GM12878 (cell line): ENCODE measurements around the gene TMEM163. TPM values are rescaled to one million over a fixed set of nuclear protein-coding genes. Genes with fewer than 3 reads are reported as not detected.

Experiments
- ATAC-seq: fragments of 200-7000 bp; cut with Tn5 transposase; 3 replicates; pipeline ENCODE4 v1.9.1; 2020; ENCODE audit warnings: mild to moderate bottlenecking, moderate library complexity
- BruUV-seq: library from RNA; stranded (reverse); fragments of 400-500 nt; replicated peaks from 2 replicates; lab custom pipeline; 2021; lab: Mats Ljungman, UMichigan
- CTCF ChIA-PET: fragments of 300-600 bp; sonication (Branson Sonifier 250); formaldehyde crosslinking; extraction: SDS; loops from one replicate; lab custom pipeline; 2021; ENCODE audit warnings: inconsistent platforms; lab: Yijun Ruan, JAX
- POLR2A ChIA-PET: fragments of 350-600 bp; formaldehyde crosslinking; extraction: SDS; loops from one replicate; lab custom pipeline; 2021; ENCODE audit warnings: inconsistent platforms; lab: Charles Lee
- RAD21 ChIA-PET: fragments of 300-600 bp; sonication (Branson Sonifier 250); formaldehyde crosslinking; loops from one replicate; lab custom pipeline; 2023; ENCODE audit warnings: antibody characterized with exemption; ENCODE audit not compliant: unreplicated experiment; lab: Charles Lee
- SMC1A ChIA-PET: fragments of 300-600 bp; sonication (Branson Sonifier 250); formaldehyde crosslinking; loops from one replicate; lab custom pipeline; 2023; ENCODE audit not compliant: unreplicated experiment, uncharacterized antibody; lab: Charles Lee
- DNase-seq: peaks from one replicate; pipeline ENCODE4 v3.0.0-alpha.2; 2011; ENCODE audit warnings: low read depth, low spot score
- FAIRE-seq: peaks from 3 replicates; lab custom pipeline; 2011; peaks lifted over from hg19 to GRCh38; lab: Jason Lieb, UNC
- H2AFZ ChIP-seq: 2 replicates; pipeline ENCODE4 v1.6.0; 2011; ENCODE audit warnings: low read depth, low read length, control low read depth; ENCODE audit not compliant: control insufficient read depth
- H3K27ac ChIP-seq: 2 replicates; pipeline ENCODE4 v1.5.1; 2011; ENCODE audit warnings: control low read depth; ENCODE audit not compliant: control insufficient read depth, insufficient read depth
- H3K27me3 ChIP-seq, 2 experiments: replicated peaks in 1 of 2; 2 replicates each; pipeline versions ENCODE4 v1.6.0 to v1.6.1; 2011; ENCODE audit warnings: low read length in 1 of 2; ENCODE audit not compliant: control insufficient read depth in 2 of 2, insufficient read depth in 2 of 2
- H3K36me3 ChIP-seq, 2 experiments: 2 replicates each; pipeline ENCODE4 v1.5.1; 2011; ENCODE audit warnings: low read length in 1 of 2; ENCODE audit not compliant: control insufficient read depth in 2 of 2, insufficient read depth in 2 of 2
- H3K4me1 ChIP-seq: 2 replicates; pipeline ENCODE4 v1.6.1; 2011; ENCODE audit warnings: mild to moderate bottlenecking, low read length, moderate library complexity, mixed read lengths; ENCODE audit not compliant: control insufficient read depth, insufficient read depth
- H3K4me2 ChIP-seq: 2 replicates; pipeline ENCODE4 v1.6.0; 2011; ENCODE audit warnings: control low read depth; ENCODE audit not compliant: control insufficient read depth, insufficient read depth
- H3K4me3 ChIP-seq: fragments of 200-600 bp; sonication (generic); 2 replicates; pipeline ENCODE4 v1.5.1; 2016
- H3K79me2 ChIP-seq: 2 replicates; pipeline ENCODE4 v1.6.0; 2011; ENCODE audit warnings: low read length; ENCODE audit not compliant: control insufficient read depth, insufficient read depth
- H3K9ac ChIP-seq: 2 replicates; pipeline ENCODE4 v1.8.0; 2011; ENCODE audit warnings: low read length, control low read depth, mixed read lengths; ENCODE audit not compliant: control insufficient read depth, insufficient read depth
- H3K9me3 ChIP-seq: replicated peaks from 3 replicates; pipeline ENCODE4 v1.5.1; 2011; ENCODE audit warnings: mild to moderate bottlenecking, low read length; ENCODE audit not compliant: control insufficient read depth, insufficient read depth
- H4K20me1 ChIP-seq: 2 replicates; pipeline ENCODE4 v1.6.0; 2011; ENCODE audit not compliant: control insufficient read depth, insufficient read depth
- ASH2L ChIP-seq: fragments of 300-600, 200-600 bp; sonication (generic); IDR thresholded peaks from 2 replicates; pipeline ENCODE4 v1.6.1; 2017; ENCODE audit warnings: low read depth, mild to moderate bottlenecking, borderline replicate concordance
- CHD4 ChIP-seq: fragments of 200-600 bp; sonication (generic); IDR thresholded peaks from 2 replicates; pipeline ENCODE4 v1.6.1; 2016; ENCODE audit warnings: mild to moderate bottlenecking
- FOXM1 ChIP-seq: IDR thresholded peaks from 2 replicates; pipeline ENCODE4 v1.6.1; 2012; ENCODE audit warnings: low read depth, mild to moderate bottlenecking, inconsistent platforms, low read length, moderate library complexity
- GABPA ChIP-seq: IDR thresholded peaks from 2 replicates; pipeline ENCODE4 v1.6.1; 2014; ENCODE audit warnings: antibody characterized with exemption, low read depth, mild to moderate bottlenecking, inconsistent platforms
- HDGF ChIP-seq: fragments of 450-650 bp; IDR thresholded peaks from 2 replicates; pipeline ENCODE4 v1.6.1; 2016; ENCODE audit warnings: antibody characterized with exemption
- NFIC ChIP-seq: IDR thresholded peaks from 2 replicates; pipeline ENCODE4 v1.6.1; 2012; ENCODE audit warnings: low read depth, mild to moderate bottlenecking, inconsistent platforms, low read length, moderate library complexity
- NR2C2 ChIP-seq: IDR thresholded peaks from 2 replicates; pipeline ENCODE4 v1.6.1; 2011; ENCODE audit warnings: borderline replicate concordance, low read depth; ENCODE audit not compliant: control insufficient read depth, insufficient read length
- RELA ChIP-seq: fragments of 450-650 bp; IDR thresholded peaks from 2 replicates; pipeline ENCODE4 v1.8.0; 2014; ENCODE audit warnings: borderline replicate concordance; ENCODE audit not compliant: partially characterized antibody
- SIN3A ChIP-seq: IDR thresholded peaks from 2 replicates; pipeline ENCODE4 v1.6.1; 2012; ENCODE audit warnings: low read depth, low read length, improper control_type of control experiment
- SP1 ChIP-seq: IDR thresholded peaks from one replicate; pipeline ENCODE4 v1.6.1; 2011; ENCODE audit warnings: low read depth, low read length
- SREBF2 ChIP-seq: IDR thresholded peaks from 2 replicates; pipeline ENCODE4 v1.6.1; 2012; ENCODE audit warnings: mild to moderate bottlenecking, low read length
- YBX1 ChIP-seq: fragments of 450-650 bp; IDR thresholded peaks from 2 replicates; pipeline ENCODE4 v1.6.1; 2016; ENCODE audit warnings: antibody characterized with exemption
- ZBTB11 ChIP-seq: fragments of 450-650 bp; formaldehyde crosslinking; IDR thresholded peaks from 2 replicates; pipeline ENCODE4 v1.5.0; 2022; ENCODE audit warnings: mild to moderate bottlenecking, missing genetic modification characterization
- ZBTB33 ChIP-seq: fragments of 450-650 bp; IDR thresholded peaks from 2 replicates; pipeline ENCODE4 v1.6.1; 2017; ENCODE audit warnings: mild to moderate bottlenecking
- ZSCAN29 ChIP-seq: fragments of 450-650 bp; IDR thresholded peaks from 2 replicates; pipeline ENCODE4 v1.6.1; 2017; ENCODE audit warnings: mild to moderate bottlenecking, moderate library complexity
- WGBS: methylation state at CpG from one replicate; pipeline ENCODE4 v1.1.6; 2016; ENCODE audit warnings: low lambda C conversion rate; ENCODE audit not compliant: insufficient replicate concordance, insufficient coverage; ENCODE audit errors: missing lambda C conversion rate; 5-methylcytosine and 5-hydroxymethylcytosine counted together
- in situ Hi-C: fragments of 300-500 bp; cut with MboI; formaldehyde crosslinking; loops from 9 replicates; pipeline ENCODE4 v1.14.3; 2018; ENCODE audit warnings: mixed read lengths
- intact Hi-C: fragments of 100-400 bp; cut with micrococcal nuclease; formaldehyde crosslinking; loops from one replicate; pipeline ENCODE4 v1.14.2; 2022; ENCODE audit not compliant: unreplicated experiment
- polyA plus RNA-seq, 11 experiments: library from polyadenylated mRNA; depleted of rRNA in 4 of 11; unstranded in 6 of 11; stranded (reverse) in 5 of 11; fragments of >200 nt; fragmentation: Nextera tagmentation in 4 of 11; fragmentation: Illumina TruSeq in 1 of 11; extraction: Ambion mirVana in 4 of 11; extraction: Trizol in 1 of 11; gene quantifications; 1 replicate in 1 of 11; 2 replicates in 10 of 11; pipeline versions ENCODE4 v1.2.1 to v1.2.3, GENCODE V29; 2011 to 2016; ENCODE audit warnings: inconsistent platforms in 2 of 11, missing spikeins in 2 of 11, low read depth in 1 of 11
- total RNA-seq, 4 experiments: library from RNA; depleted of rRNA in 3 of 4; stranded (reverse); fragments of >200 nt in 3 of 4; fragmentation: Illumina TruSeq in 1 of 4; extraction: Trizol in 1 of 4; gene quantifications; 2 replicates each; pipeline versions ENCODE4 v1.2.1 to v1.2.3, GENCODE V29; 2013 to 2021
- TF ChIP-seq, protein P1 (sequence below): fragments of 450-650 bp; IDR thresholded peaks from 2 replicates; pipeline ENCODE4 v1.6.1; 2017; ENCODE audit warnings: mild to moderate bottlenecking, low read depth, inconsistent platforms; ENCODE audit not compliant: poor library complexity, severe bottlenecking

The TMEM163 gene
- total and polyA plus RNA-seq, 10 of the 15 experiments (the other 5 are each of a cell fraction or from before 2014, with no cell fraction given) = 0.05 to 0.11 (median 0.07) TPM; not detected in 4

GRCh38 chr2:134443814-134444480 lies 274.9 kb downstream of the TMEM163 start:
- no peak overlapping the region for H3K9ac ChIP-seq
- RAD21 ChIA-PET = no interaction called here
- no peak for DNase-seq
- no TSS peak for BruUV-seq
- no peaks in the 10 kb centered on the region for H4K20me1 ChIP-seq
- no peaks in the 10 kb centered on the region for H3K9me3 ChIP-seq
- ATAC-seq = no peak
- FAIRE-seq = no peak
- TF ChIP-seq RELA (no peak), SIN3A (no peak), HDGF (no peak), ZSCAN29 (no peak), GABPA (no peak), ZBTB11 (CRISPR knock-in tag) (no peak), SREBF2 (no peak), SP1 (no peak), ZBTB33 (no peak), FOXM1 (no peak), ASH2L (no peak), NR2C2 (no peak), YBX1 (no peak), NFIC (no peak), CHD4 (no peak)
- TF ChIP-seq, protein P1, sequence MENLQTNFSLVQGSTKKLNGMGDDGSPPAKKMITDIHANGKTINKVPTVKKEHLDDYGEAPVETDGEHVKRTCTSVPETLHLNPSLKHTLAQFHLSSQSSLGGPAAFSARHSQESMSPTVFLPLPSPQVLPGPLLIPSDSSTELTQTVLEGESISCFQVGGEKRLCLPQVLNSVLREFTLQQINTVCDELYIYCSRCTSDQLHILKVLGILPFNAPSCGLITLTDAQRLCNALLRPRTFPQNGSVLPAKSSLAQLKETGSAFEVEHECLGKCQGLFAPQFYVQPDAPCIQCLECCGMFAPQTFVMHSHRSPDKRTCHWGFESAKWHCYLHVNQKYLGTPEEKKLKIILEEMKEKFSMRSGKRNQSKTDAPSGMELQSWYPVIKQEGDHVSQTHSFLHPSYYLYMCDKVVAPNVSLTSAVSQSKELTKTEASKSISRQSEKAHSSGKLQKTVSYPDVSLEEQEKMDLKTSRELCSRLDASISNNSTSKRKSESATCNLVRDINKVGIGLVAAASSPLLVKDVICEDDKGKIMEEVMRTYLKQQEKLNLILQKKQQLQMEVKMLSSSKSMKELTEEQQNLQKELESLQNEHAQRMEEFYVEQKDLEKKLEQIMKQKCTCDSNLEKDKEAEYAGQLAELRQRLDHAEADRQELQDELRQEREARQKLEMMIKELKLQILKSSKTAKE = no peak
- POLR2A ChIA-PET = no interaction called here
- peaks cover 32 to 33% of the 10 kb centered on the region in 2 experiments for H3K36me3 ChIP-seq
- in situ Hi-C loops = no loop called here
- H3K4me3 ChIP-seq = no peak overlapping the region
- H3K4me1 ChIP-seq = no peaks in the 10 kb centered on the region
- 92% methylated on average over 11 of the region's 11 CpGs for WGBS
- intact Hi-C loops = no loop called here
- no peak overlapping the region for H2AFZ ChIP-seq
- no peak overlapping the region for H3K4me2 ChIP-seq
- CTCF ChIA-PET = interaction anchor here (3.4 kb wide), 1 partner anchor 8 kb away, joined by 27 read pairs; no protein-coding TSS in a partner anchor
- SMC1A ChIA-PET = no interaction called here
- H3K27ac ChIP-seq = no peak overlapping the region
- no peaks in the 10 kb centered on the region for H3K27me3 ChIP-seq
- no peaks in the 10 kb centered on the region for H3K79me2 ChIP-seq
